H9 (cell line): ENCODE results near the gene UNC13C. TPM values are rescaled to one million over a fixed set of nuclear protein-coding genes. Genes with fewer than 3 reads are reported as not detected.
A peak's percentile ranks its signal among the peaks of the same experiment; 100 is the strongest.

Experiments
- DNase-seq: peaks from one replicate; pipeline ENCODE4 v3.0.0-alpha.2; 2017
- H2AFZ ChIP-seq: one replicate; pipeline ENCODE4 v1.6.1; 2013; ENCODE audit warnings: mild to moderate bottlenecking, low read length, control low read depth, moderate library complexity
- H2AK5ac ChIP-seq: 2 replicates; pipeline ENCODE4 v1.6.1; 2013; ENCODE audit warnings: low read length, control low read depth, mixed read lengths; ENCODE audit not compliant: insufficient read length
- H2BK120ac ChIP-seq: one replicate; pipeline ENCODE4 v1.6.1; 2013; ENCODE audit warnings: low read depth, mild to moderate bottlenecking, low read length, control low read depth, inconsistent platforms; ENCODE audit not compliant: poor library complexity, severe bottlenecking
- H2BK12ac ChIP-seq: 2 replicates; pipeline ENCODE4 v1.6.1; 2013; ENCODE audit warnings: low read length, control low read depth, mixed read lengths, low read depth; ENCODE audit not compliant: insufficient read length
- H2BK15ac ChIP-seq: 2 replicates; pipeline ENCODE4 v1.6.1; 2013; ENCODE audit warnings: low read depth, low read length, control low read depth
- H2BK20ac ChIP-seq: one replicate; pipeline ENCODE4 v1.6.1; 2013; ENCODE audit warnings: low read depth, mild to moderate bottlenecking, low read length, control low read depth, inconsistent platforms; ENCODE audit not compliant: poor library complexity, severe bottlenecking
- H2BK5ac ChIP-seq: 2 replicates; pipeline ENCODE4 v1.6.1; 2013; ENCODE audit warnings: low read length, control low read depth, mixed read lengths; ENCODE audit not compliant: insufficient read length
- H3K14ac ChIP-seq: 2 replicates; pipeline ENCODE4 v1.6.1; 2013; ENCODE audit warnings: low read length, control low read depth; ENCODE audit not compliant: insufficient read depth
- H3K18ac ChIP-seq: 2 replicates; pipeline ENCODE4 v1.6.1; 2013; ENCODE audit warnings: low read depth, mild to moderate bottlenecking, mixed read lengths, low read length, control low read depth; ENCODE audit not compliant: insufficient read length
- H3K23ac ChIP-seq: 2 replicates; pipeline ENCODE4 v1.6.1; 2013; ENCODE audit warnings: low read length, control low read depth, mixed read lengths, low read depth; ENCODE audit not compliant: insufficient read length
- H3K23me2 ChIP-seq: 2 replicates; pipeline ENCODE4 v1.6.1; 2013; ENCODE audit warnings: low read depth, mild to moderate bottlenecking, mixed read lengths, low read length, control low read depth; ENCODE audit not compliant: insufficient read length, poor library complexity, severe bottlenecking
- H3K27ac ChIP-seq: 2 replicates; pipeline ENCODE4 v1.5.1; 2013; ENCODE audit warnings: low read length, control low read depth, mixed read lengths, low read depth; ENCODE audit not compliant: insufficient read length
- H3K27me3 ChIP-seq: 2 replicates; pipeline ENCODE4 v1.6.1; 2013; ENCODE audit warnings: low read length, control low read depth, inconsistent platforms; ENCODE audit not compliant: insufficient read depth
- H3K4ac ChIP-seq: 2 replicates; pipeline ENCODE4 v1.6.1; 2013; ENCODE audit warnings: low read depth, mild to moderate bottlenecking, control low read depth, inconsistent platforms, low read length, moderate library complexity
- H3K4me1 ChIP-seq: 2 replicates; pipeline ENCODE4 v1.6.1; 2013; ENCODE audit warnings: low read length, control low read depth, inconsistent platforms; ENCODE audit not compliant: insufficient read depth
- H3K4me2 ChIP-seq: 2 replicates; pipeline ENCODE4 v1.6.1; 2013; ENCODE audit warnings: low read length, control low read depth, mixed read lengths; ENCODE audit not compliant: insufficient read length, insufficient read depth
- H3K56ac ChIP-seq: 2 replicates; pipeline ENCODE4 v1.6.1; 2013; ENCODE audit warnings: low read depth, mild to moderate bottlenecking, mixed read lengths, low read length, control low read depth; ENCODE audit not compliant: insufficient read length
- H3K79me1 ChIP-seq: 2 replicates; pipeline ENCODE4 v1.6.1; 2013; ENCODE audit warnings: low read depth, mild to moderate bottlenecking, moderate library complexity, low read length, control low read depth, inconsistent platforms; ENCODE audit not compliant: insufficient read depth, poor library complexity, severe bottlenecking
- H3K79me2 ChIP-seq: 2 replicates; pipeline ENCODE4 v1.6.1; 2013; ENCODE audit warnings: low read length, control low read depth, inconsistent platforms; ENCODE audit not compliant: insufficient read depth
- H3K9ac ChIP-seq: 2 replicates; pipeline ENCODE4 v1.6.1; 2013; ENCODE audit warnings: low read length, control low read depth, mixed read lengths; ENCODE audit not compliant: insufficient read length; ENCODE audit errors: extremely low read depth
- H3K9me3 ChIP-seq: one replicate; pipeline ENCODE4 v1.6.1; 2013; ENCODE audit warnings: low read depth, low read length, inconsistent platforms; ENCODE audit not compliant: control insufficient read depth
- H3T11ph ChIP-seq: one replicate; pipeline ENCODE4 v1.6.1; 2013; ENCODE audit warnings: mild to moderate bottlenecking, low read length, control low read depth, inconsistent platforms
- H4K20me1 ChIP-seq: one replicate; pipeline ENCODE4 v1.6.1; 2013; ENCODE audit not compliant: control insufficient read depth, insufficient read length, insufficient read depth
- H4K5ac ChIP-seq: 2 replicates; pipeline ENCODE4 v1.6.1; 2013; ENCODE audit warnings: low read depth, mild to moderate bottlenecking, mixed read lengths, low read length, control low read depth; ENCODE audit not compliant: insufficient read length
- H4K8ac ChIP-seq: replicated peaks from 2 replicates; pipeline ENCODE4 v1.6.1; 2013; ENCODE audit warnings: low read length, control low read depth, mixed read lengths, low read depth; ENCODE audit not compliant: insufficient read length
- H4K91ac ChIP-seq: 2 replicates; pipeline ENCODE4 v1.6.1; 2013; ENCODE audit warnings: low read depth, mild to moderate bottlenecking, moderate library complexity, mixed read lengths, low read length, control low read depth; ENCODE audit not compliant: insufficient read length
- H3K27ac Mint-ChIP-seq, 3 experiments: 2 replicates in 2 of 3; 3 replicates in 1 of 3; pipeline ENCODE4 v1.8.0; 2020 to 2021; ENCODE audit warnings: mixed read lengths in 3 of 3, mild to moderate bottlenecking in 1 of 3, moderate library complexity in 1 of 3
- H3K27me3 Mint-ChIP-seq: 2 replicates; pipeline ENCODE4 v1.8.0; 2021; ENCODE audit warnings: low read depth, mild to moderate bottlenecking, moderate library complexity, mixed read lengths
- H3K36me3 Mint-ChIP-seq, 3 experiments: 2 replicates in 2 of 3; 3 replicates in 1 of 3; pipeline ENCODE4 v1.8.0; 2020 to 2021; ENCODE audit warnings: low read depth in 3 of 3, mixed read lengths in 3 of 3; ENCODE audit not compliant: insufficient read depth in 1 of 3
- H3K4me1 Mint-ChIP-seq, 2 experiments: 2 replicates each; pipeline ENCODE4 v1.8.0; 2020; ENCODE audit warnings: mixed read lengths in 2 of 2
- H3K4me3 Mint-ChIP-seq, 2 experiments: 2 replicates in 1 of 2; 3 replicates in 1 of 2; pipeline ENCODE4 v1.8.0; 2020 to 2021; ENCODE audit warnings: mild to moderate bottlenecking in 2 of 2, mixed read lengths in 2 of 2, moderate library complexity in 1 of 2
- H3K9me3 Mint-ChIP-seq, 2 experiments: 2 replicates in 1 of 2; 3 replicates in 1 of 2; pipeline ENCODE4 v1.8.0; 2020; ENCODE audit warnings: mild to moderate bottlenecking in 2 of 2, mixed read lengths in 2 of 2, moderate library complexity in 1 of 2
- WGBS: extraction: QIAGEN DNeasy Blood & Tissue Kit; methylation state at CpG from one replicate; pipeline ENCODE4 v1.1.7; 2013; ENCODE audit warnings: missing lambda C conversion rate, low lambda C conversion rate, mixed read lengths; ENCODE audit not compliant: insufficient read length; ENCODE audit errors: extremely low coverage; 5-methylcytosine and 5-hydroxymethylcytosine counted together
- total RNA-seq: library from RNA; stranded (reverse); gene quantifications from 2 replicates; pipeline ENCODE4 v1.2.1, GENCODE V29; 2021
- TF ChIP-seq, protein P1 (sequence below): fragments of 200-600 bp; sonication (generic); conservative IDR thresholded peaks from 3 replicates; pipeline ENCODE4 v1.8.0; 2021; ENCODE audit warnings: antibody characterized with exemption, mild to moderate bottlenecking

The UNC13C gene
- total RNA-seq, 1 experiment from 2014 or later: 0.02 TPM

GRCh38 chr15:54482251-54482650, 504.0 kb downstream of the UNC13C start:
- WGBS: no CpG with 5 or more reads among the region's 5 CpGs
- H3K4me1 Mint-ChIP-seq: peaks cover 3 to 7% of the 10 kb centered on the region in 2 experiments
- H3K27me3 Mint-ChIP-seq: no peaks in the 10 kb centered on the region; the same call in 1 of the 2 replicates
- no peaks in the 10 kb centered on the region for H3K4me1 ChIP-seq
- no peak overlapping the region for H2BK5ac ChIP-seq
- no peak overlapping the region for H2BK120ac ChIP-seq
- H3K56ac ChIP-seq: no peak overlapping the region
- H3K36me3 Mint-ChIP-seq: peaks cover 0 to 13% (median 0%) of the 10 kb centered on the region in 3 experiments; a peak in 3 of 7 replicates
- no peak overlapping the region for H3K4ac ChIP-seq
- H3K18ac ChIP-seq: no peak overlapping the region
- H2AK5ac ChIP-seq: no peak overlapping the region
- H3K79me1 ChIP-seq: no peaks in the 10 kb centered on the region
- H3K9ac ChIP-seq: no peak overlapping the region
- no peak overlapping the region for H4K91ac ChIP-seq
- TF ChIP-seq, protein P1, sequence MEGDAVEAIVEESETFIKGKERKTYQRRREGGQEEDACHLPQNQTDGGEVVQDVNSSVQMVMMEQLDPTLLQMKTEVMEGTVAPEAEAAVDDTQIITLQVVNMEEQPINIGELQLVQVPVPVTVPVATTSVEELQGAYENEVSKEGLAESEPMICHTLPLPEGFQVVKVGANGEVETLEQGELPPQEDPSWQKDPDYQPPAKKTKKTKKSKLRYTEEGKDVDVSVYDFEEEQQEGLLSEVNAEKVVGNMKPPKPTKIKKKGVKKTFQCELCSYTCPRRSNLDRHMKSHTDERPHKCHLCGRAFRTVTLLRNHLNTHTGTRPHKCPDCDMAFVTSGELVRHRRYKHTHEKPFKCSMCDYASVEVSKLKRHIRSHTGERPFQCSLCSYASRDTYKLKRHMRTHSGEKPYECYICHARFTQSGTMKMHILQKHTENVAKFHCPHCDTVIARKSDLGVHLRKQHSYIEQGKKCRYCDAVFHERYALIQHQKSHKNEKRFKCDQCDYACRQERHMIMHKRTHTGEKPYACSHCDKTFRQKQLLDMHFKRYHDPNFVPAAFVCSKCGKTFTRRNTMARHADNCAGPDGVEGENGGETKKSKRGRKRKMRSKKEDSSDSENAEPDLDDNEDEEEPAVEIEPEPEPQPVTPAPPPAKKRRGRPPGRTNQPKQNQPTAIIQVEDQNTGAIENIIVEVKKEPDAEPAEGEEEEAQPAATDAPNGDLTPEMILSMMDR: no peak
- H2AFZ ChIP-seq: no peak overlapping the region
- no peak for DNase-seq
- no peak overlapping the region for H3K4me3 Mint-ChIP-seq
- no peak overlapping the region for H4K5ac ChIP-seq
- H3T11ph ChIP-seq: no peak overlapping the region
- H2BK15ac ChIP-seq: no peak overlapping the region
- no peak overlapping the region for H3K27ac ChIP-seq
- H3K14ac ChIP-seq: no peak overlapping the region
- no peaks in the 10 kb centered on the region for H4K20me1 ChIP-seq
- H4K8ac ChIP-seq: no peak overlapping the region
- H3K27ac Mint-ChIP-seq: peak overlapping the region in 1 of 3 experiments; percentile 34; a peak in 2 of 7 replicates
- no peak overlapping the region for H3K23ac ChIP-seq
- H3K27me3 ChIP-seq: no peaks in the 10 kb centered on the region
- H2BK20ac ChIP-seq: no peak overlapping the region
- peaks cover 0 to 2% of the 10 kb centered on the region in 2 experiments; a peak in 1 of 5 replicates for H3K9me3 Mint-ChIP-seq
- no peak overlapping the region for H3K4me2 ChIP-seq
- no peaks in the 10 kb centered on the region for H3K23me2 ChIP-seq
- no peak overlapping the region for H2BK12ac ChIP-seq
- H3K79me2 ChIP-seq: no peaks in the 10 kb centered on the region
- H3K9me3 ChIP-seq: no peaks in the 10 kb centered on the region
